Ammon's horn (tissue), 1 donor: ENCODE measurements around the gene PITPNB.
A peak's percentile ranks its signal among the peaks of the same experiment; 100 is the strongest.

Experiments used
- DNase-seq: peaks from one replicate; pipeline ENCODE4 v3.0.0-alpha.2; 2016; ENCODE audit warnings: low spot score

Gene PITPNB

DNA sequence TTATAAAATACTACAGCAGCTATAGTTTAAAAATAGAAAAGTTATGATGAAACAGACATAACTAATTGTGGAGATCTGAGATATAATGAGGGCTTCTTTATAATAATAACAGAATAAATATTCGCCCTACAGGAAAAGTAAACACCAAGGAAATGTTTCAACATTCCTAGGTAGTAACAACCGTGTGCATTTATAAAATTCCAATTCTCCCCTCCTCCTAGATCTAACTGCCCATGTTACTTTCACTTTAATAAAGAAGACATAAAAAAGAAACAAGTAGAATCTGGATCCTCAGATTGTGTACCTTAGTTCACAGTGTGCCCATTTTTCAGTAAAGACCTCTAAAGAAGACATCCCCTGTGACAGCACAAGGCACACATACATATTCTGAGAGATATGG, 59.7 kb downstream of the PITPNB start:
- DNase-seq = no peak

DNA sequence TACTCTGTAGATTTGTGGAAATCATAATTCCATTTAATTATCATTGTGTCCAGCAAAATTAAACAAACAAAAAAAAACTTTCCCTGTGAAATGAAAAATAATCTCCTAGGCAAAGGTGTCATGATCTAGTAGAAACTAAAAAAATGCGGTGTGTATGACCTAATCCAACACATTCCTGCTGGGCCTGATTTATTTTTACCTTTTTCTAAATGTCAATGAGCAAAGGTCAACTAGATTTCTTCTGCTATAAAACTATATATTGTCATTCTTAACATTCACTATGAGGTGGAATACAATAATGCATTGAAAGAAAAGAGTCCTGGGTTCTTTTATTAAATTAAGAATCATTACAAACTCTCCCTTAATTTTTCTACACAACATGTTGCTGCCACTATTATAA, 60.4 kb downstream of the PITPNB start:
- DNase-seq = no peak

DNA sequence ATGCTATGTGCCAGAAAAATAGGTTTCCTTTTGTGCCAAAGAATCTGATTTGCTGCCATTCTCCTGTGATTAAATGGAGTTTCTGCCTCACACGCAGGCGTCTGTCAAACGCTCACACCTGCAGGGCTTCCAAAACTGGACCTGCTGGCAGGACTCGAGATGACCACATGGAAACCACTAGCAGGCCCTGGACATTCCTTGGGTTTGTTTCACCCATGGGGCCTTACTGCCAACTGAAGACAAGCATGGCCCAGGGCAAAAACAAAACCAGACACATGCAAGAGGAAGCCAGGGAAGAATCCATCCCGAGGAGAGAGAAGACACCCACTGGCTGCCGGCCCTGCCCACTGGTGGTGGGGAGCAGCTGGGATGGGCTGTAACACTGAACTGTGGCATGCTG, 61.6 kb downstream of the PITPNB start:
- DNase-seq = no peak

DNA sequence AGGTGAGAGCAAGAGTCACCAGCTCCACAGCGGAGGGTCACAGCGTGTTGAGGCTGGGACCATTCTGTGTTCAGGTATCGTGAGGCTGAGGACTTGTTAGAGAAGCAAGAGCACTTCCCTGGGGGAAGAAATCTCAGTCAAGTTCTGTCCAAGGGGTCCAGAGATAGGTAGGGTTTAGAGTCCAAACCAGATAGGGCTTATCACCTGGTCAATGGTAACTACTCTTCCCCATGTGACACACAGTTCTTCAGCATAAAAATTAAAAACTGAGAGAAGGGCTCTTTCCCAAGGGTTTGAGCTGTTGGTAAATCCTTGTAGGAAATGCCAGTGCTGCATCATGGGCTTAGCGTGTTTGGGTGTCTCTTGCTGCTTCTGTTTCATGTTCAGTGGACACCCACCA, 62.7 kb downstream of the PITPNB start:
- no peak for DNase-seq

DNA sequence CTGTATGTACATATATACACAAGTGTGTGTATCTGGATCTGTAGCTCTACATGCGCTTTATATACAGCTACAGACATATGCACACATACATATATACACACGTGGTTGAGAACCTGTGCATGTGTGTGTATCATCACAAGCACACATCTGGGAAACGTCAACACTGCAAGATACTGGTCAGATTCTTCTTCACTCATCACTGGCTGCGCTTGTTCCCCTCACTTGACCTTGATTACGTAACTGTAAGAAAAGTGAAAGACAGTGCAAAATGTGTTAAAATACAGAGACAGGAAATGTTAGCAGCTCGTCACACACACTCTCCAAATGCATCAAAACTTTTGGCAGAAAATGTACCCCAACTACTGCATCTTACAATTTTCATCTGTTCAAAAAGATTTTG, 65.6 kb downstream of the PITPNB start:
- DNase-seq = no peak

DNA sequence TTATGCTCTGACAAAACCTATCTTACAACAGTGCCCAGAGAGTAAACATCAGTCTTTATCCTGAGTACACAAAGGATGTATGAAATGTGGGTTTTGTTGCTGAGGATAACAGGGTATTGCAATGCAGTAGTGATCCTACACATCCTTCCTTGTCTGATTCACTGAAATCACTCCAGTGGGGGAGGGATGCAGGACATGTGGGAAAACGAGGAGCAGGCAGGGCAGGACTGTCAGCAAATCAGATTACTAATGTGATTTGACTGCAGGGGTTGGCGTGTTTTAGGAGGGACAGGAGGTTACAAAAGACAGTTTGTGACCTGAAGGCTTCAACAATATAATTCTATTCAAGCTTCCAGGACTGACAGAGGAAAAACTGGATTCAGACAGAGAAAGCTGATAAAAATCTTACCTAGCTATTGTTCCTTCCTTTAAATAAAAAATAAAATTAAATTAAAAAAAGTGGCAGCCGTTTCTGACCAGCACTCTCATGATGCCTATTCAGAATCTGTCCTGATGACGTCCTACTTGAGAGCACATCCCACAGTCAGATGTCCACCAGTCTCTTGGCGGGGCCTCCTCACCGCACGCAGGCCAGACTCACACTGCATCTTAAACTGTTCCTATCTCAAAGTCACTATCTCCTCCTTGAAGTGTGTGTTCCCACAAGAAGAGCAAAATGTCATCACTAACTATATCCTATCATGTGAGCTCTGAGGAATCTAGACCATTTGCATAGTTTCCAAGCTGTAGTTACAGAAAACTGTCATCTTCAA, 66.9 kb downstream of the PITPNB start:
- DNase-seq = no peak

DNA sequence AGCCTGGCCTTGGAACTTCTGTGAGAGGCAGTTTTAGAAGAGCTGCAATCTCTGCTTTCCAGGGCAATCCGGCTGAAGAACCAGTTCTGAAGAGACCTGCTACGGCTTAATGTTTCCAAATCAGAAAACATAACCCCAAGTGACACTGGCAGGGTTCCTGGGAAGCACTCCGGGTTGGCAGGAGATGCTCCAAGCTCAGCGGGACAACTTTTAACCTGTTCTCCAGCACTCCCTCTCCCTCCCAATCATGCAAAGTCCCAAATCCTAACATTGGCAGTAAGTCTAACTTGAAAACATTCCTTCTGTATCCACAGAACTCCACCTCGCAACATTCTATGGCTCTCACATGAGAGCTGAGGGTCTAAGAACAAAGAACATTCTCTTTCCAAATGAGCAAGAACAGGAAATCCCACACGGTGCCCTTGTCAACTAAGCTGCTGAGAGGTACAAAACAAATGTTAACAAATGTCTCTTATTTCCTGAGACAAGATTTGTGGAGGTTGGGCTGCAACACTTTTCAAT, 69.0 kb downstream of the PITPNB start:
- no peak for DNase-seq

DNA sequence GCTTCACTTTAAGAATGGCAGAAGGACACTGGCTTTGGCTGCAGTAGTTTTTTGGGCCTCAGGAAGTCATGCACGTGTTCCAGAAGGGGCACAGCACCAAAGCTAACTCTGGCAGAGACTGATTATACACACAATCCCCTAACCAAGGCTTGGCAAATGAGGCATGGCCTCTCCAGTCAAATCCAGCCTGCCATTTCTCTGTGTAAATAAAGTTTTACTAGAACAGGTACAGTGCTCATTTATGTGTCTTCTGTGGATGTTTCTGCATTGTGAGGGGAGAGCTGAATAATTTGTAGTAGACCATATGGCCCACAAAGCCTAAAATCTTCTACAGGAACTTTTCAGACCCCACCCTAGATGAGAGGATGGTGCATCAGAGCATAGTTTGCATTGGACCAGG, 71.1 kb downstream of the PITPNB start:
- DNase-seq = no peak

DNA sequence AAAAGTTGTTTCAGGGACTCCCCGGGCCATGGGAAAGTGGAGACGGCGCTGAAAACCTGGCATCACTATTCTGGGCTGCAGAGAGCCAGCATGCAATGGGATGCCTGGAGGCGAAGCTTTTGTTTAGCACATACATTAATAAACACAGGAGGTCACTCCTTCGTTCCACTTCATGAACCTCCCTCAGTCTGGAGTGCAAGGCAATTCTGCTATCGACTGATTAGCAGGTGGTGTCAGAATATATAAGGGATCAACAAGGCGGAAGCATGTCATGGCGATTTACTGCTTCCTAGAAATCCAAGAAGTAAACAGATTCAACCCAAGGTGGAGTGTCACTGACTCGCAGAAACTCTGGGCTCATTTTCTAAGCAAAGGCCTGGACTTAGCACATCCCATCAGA, 72.1 kb downstream of the PITPNB start:
- no peak for DNase-seq

DNA sequence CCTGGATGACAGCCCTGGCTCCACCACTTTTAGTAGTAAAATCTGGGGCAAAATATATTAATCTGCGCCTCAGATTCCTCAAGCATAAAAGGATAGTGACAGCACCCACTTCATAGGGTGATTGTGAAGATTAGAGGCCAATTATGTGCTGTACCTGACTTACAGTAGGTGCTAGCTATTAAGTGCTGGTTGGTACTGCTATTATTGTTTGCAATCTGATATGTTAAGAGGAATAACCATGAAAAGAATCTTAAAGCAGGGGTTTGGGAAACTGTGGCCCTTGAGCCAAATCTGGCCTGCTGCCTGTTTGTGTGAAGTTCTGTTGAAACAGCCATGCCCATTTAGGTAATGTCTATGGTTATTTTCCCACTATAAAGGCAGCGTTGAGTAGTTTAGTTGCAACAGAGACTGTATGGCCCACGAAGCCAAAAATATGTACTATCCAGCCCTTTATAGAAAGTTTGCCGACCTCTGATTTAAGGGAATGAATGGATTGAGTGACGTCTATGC, 72.8 kb downstream of the PITPNB start:
- DNase-seq = no peak

DNA sequence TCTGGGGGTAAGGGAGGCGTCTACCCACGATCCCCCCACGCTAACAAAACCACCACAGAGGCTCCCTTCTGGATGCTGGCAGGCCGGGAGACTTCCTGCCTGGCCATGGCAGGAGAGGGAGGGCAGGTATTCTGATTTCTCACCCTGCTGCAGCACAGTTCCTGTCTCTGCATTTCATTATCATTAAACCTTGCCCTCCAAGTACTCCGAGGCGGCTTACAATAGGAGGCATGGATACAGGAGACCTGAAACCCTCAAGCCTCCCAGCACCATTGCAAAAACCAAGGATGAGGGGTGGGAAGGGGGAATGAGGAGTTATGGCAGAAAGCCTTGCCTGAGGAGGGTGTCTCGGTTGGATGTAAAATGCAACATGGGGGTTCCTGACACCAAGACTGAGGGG, 73.4 kb downstream of the PITPNB start:
- no peak for DNase-seq

DNA sequence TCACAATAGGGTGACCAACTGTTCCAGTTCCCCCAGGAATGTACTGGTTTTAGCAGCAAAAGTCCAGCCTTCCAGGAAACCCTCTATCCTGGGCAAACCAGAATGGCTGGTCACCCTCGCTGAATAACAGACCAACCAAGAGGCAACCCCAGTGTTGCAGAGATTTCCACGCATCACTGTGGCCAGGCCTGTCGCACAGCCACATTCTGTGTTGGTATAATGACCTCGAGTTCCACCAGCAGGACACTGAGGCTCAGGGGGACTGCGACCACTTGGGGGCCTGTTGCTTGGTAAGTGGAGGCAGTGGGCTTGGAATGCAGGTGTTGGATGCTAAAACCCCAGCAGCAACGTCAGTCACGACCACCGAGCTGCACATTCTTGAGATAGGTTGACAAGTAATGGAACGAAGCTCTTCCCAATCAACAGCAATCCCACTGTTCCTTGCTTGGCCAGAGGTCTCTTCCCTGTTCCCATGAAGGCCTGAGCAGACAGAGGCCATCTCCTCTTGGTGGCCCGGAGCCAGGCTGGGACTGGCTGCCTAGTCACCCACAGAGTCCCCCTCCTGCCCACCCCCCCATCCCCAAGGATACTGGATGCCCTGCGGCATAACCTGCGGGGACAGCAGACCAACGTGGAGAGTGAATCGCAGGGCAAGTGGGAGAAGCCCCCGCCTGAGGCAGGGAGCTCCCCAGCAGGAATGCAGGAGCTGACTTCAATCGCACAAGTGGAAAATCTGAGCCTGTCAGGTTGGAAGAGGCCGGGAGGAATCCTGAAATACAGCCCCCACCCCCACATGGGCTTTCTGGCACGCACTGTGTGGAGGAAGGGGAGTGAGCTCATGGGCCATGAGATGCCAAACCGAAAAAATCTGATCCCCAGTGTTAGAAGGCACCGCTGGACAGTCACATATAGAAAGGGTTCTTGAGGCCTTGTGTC, 74.1 kb downstream of the PITPNB start:
- no peak for DNase-seq

DNA sequence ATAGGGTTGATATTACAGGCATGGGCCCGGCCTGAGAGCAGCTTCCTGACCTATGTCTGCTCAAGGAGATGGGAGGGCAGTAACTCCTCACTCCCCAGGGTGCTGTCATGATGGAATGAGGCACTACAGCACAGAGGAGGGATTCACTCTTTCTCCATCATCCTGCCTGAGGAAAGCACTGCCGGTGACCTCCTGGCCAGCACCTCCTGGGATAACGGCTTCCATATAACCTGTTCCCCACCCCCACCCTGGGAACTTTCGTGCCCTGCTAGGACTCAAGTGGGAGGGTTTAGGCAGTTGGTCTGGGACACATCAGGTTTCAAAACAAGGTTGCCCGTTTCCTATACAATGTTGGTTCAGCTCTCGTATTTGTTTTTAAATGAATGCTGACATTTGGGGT, 74.8 kb downstream of the PITPNB start:
- DNase-seq = no peak

DNA sequence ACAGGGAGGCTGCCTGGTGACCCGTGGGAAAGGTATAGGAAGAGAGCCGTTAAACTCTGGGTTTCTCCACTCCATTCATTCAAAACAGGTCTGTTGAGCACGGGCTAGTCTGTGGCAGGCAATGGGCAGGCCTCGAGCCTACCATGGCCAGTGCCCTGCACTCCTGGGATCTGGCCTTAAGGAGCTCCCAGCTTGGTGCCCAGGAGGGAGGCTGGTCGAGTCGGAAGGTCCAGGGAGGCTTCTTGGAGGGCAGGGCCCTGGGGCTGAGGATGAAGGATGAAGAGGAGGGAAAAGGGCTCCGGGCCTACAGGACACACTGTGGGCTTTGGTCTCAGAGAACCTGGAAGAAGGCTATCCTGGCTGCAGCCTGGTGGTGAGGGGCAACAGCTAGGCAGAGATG, 75.6 kb downstream of the PITPNB start:
- no peak for DNase-seq

DNA sequence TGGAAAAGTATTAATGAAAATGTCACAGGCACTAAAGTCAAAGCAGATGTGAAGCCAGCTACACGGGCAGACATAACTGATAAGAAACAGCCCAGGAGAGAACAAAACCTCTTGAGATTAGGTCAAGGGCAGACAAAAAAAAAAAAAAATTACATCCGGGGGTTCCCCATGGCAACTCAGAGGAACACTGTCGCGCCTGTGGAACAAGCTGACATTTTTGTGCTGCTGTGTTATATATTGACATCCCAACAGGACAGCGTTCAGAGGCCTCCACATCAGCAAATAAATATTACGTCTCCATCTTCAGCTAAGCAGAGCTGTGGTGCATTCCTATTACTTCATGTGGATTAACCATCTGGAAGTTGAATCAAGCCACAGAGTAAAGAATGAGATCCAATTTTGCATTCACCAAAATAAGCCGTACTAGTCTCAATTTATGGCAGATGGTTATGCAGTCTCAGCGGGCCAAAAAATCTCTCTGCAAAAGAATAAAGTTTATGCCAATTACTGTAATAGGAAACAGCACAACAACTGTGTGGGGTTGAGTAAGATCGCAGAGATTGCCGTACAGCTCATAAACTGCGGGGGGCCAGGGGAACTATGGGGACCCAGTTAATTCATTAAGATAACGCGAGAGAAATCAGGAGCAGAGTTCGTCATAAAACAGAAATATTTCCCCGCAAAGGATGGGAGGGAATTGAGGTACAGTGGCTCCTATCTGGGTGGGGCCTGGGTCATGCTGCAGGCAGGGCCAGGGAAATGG, 76.2 kb downstream of the PITPNB start:
- peak; percentile 45 for DNase-seq

DNA sequence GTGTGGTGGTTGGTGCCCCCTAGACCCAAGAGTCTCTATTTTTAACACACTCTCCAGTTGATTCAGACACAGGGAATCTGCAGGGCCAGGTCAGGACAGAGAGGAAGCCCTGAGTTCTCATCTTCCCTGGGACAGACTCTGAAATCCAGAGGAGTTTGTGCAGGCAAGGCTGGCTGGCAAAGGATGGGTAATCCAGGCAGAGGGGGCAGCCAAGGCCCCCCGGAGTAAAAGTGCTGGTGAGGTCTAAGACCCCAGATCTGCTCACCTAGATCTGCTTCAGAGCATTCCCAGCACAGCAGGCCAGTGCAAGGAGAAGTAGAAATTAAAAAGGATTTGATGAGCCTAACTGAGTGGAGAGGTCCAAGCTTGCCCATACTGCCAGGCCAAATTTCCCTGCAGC, 76.9 kb downstream of the PITPNB start:
- no peak for DNase-seq

DNA sequence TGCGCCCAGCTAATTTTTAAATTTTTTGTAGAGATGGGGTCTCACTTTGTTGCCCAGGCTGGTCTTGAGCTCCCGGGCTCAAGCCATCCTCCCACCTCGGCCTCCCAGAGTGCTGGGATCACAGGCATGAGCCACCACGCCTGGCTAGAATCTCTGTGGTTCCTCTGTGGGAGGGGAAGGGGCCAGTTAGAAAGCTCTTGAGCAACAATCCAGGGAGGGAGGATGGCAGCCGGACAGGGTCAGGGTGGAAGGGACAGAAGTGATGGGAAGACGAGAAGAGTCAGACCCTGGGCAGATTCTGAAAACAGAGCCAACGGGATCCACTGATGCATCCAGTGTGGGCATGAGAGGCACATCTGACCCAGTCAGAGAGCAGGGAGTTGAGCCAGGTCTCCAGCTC, 78.6 kb downstream of the PITPNB start:
- DNase-seq = no peak

DNA sequence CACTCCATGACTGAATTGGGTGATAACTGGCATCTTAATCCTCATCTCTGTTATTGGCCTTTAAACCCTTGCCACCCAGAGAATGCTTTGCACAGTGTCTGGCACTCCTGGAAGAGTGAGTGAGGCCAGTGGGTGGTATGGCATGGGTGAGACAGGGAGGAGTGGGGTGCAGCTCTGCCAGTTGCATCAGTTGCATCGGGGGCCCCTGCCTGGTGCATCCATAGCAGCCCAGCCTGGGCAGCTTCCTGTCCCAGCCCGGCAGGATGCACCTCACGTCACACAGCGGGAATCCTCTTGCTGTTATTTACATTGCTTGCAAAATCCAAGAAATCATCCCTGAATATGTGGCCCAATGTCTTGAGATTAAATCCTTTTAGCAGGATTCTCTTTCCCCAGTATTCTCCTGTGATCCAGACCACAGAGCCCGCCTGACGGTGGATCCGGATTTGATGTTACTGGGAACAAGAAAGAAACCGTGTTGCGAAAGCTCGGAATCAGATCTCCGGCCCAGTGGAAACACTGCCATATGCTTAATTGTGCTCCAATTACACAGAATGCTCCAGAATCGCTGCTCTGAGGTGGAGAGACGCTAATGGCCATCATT, 79.9 kb downstream of the PITPNB start:
- DNase-seq = no peak

DNA sequence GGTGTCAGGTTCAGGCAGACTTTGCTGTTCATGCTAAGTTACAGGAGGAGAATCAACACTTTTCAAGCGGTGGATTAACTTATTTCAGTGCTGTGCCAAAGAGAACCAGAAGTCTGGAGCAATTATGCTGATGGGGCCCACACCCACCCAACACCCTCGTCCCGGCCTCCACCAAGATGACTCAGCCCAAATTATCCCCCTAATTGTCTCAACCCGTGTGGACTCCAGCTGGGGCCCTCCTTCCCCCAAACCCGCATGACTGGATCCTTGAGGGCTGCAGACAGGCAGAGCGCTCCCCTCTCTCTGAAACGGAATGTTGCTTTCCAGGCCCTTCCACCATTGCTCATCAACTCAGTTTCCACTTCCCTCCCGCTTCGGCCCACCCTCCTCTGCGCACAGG, 82.9 kb downstream of the PITPNB start:
- DNase-seq = no peak

DNA sequence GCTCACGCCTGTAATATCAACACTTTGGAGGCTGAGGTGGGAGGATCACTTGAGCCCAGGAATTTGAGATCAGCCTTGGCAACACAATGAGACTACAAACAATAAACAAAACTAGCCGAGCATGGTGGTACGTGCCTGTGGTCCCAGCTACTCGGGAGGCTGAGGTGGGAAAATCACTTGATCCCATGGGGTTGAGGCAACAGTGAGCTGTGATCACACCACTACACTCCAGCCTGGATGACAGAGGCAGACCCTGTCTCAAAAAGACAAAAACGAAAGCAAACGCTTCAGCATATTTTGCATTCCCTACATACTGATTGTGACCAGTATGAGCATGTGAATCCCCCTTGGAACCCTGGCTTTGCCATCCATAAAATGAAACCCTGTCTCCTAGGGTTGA, 83.6 kb downstream of the PITPNB start:
- DNase-seq = no peak

DNA sequence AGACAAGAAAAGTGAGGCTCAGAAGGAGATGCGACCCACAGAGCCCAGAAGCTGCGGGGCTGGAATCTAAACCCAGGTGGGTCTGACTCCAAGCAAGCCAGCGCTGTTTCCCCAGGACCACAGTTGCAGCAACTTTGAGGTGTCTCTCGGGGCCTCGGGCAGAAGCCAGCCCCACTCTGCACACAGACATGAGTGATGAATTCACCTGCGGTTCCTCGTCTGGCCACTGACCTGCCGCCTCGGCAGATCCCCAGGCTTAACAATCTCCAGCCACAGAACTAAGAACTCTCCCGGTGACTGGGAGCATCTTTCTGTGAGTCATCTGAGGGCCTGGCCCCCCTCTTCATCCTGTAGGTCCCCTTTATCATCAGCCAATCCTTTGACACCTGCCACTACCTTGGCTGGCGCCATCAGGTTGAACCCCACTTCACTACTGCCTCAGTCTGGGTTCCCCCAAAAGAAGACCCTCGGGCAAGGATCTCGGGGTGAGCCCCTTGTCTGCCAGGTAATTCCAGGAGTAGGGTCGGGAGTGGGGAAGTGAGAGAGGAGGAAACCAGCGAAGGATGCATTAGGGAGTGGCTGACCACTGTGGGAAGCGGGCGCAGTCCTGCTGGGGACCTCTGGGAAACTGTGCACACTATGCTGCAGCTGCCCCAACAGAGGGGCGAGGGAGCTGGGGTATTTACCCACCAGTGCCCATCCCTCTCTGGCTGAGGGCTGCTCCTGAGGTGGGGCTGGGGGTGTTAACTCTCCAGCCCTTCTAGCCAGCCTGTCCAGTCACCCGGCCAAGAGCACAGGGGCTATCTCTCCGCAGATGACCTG, 84.5 kb downstream of the PITPNB start:
- no peak for DNase-seq
